Measurements from ENCODE around the gene P2RY8.

Gene P2RY8

GRCh38 chrX:1536712-1537030 lies 314 bp downstream of the P2RY8 start:
- TF ChIP-seq ZBTB7A (IDR thresholded peaks at IDR 0.05; ENCODE audit: low read depth) (no peak), TCF12 (IDR thresholded peaks at IDR 0.05; ENCODE audit: low read depth) (no peak), MAX (IDR thresholded peaks at IDR 0.05) (no peak), REST (IDR thresholded peaks at IDR 0.05; ENCODE audit: low read depth) (no peak), EGR1 (IDR thresholded peaks at IDR 0.05) (no peak), FOXM1 (IDR thresholded peaks at IDR 0.05; ENCODE audit: borderline replicate concordance, low read depth) (no peak), CREB1 (IDR thresholded peaks at IDR 0.05; ENCODE audit: low read depth) (no peak), TAF1 (IDR thresholded peaks at IDR 0.05; ENCODE audit: low read depth) (no peak), CEBPB (IDR thresholded peaks at IDR 0.05) (no peak), YY1 (IDR thresholded peaks at IDR 0.05; ENCODE audit: low read depth) (no peak), NFIC (IDR thresholded peaks at IDR 0.05) (no peak)

GRCh38 chrX:1535241-1536041 lies 1.5 kb downstream of the P2RY8 start:
- TF ChIP-seq TAF1 (IDR thresholded peaks at IDR 0.05; ENCODE audit: low read depth) = no peak
- TF ChIP-seq REST (IDR thresholded peaks at IDR 0.05; ENCODE audit: low read depth) = no peak
- no peak for TF ChIP-seq NFIC (IDR thresholded peaks at IDR 0.05)
- no peak for TF ChIP-seq FOXM1 (IDR thresholded peaks at IDR 0.05; ENCODE audit: borderline replicate concordance, low read depth)
- no peak for TF ChIP-seq CEBPB (IDR thresholded peaks at IDR 0.05)
- no peak for TF ChIP-seq RAD21 (IDR thresholded peaks at IDR 0.05; ENCODE audit: low read depth)
- no peak for TF ChIP-seq TEAD4 (IDR thresholded peaks at IDR 0.05)
- no peak for TF ChIP-seq USF1 (IDR thresholded peaks at IDR 0.05)
- TF ChIP-seq MAX (IDR thresholded peaks at IDR 0.05) = no peak
- TF ChIP-seq YY1 (IDR thresholded peaks at IDR 0.05; ENCODE audit: low read depth) = no peak

- TF ChIP-seq REST (IDR thresholded peaks at IDR 0.05; ENCODE audit: low read depth) (no peak), TAF1 (IDR thresholded peaks at IDR 0.05; ENCODE audit: low read depth) (no peak), CEBPB (IDR thresholded peaks at IDR 0.05) (no peak)
Observed at GRCh38 chrX:1534301-1535168, 2.5 kb downstream of the P2RY8 start.

- TF ChIP-seq EP300 (IDR thresholded peaks at IDR 0.05; ENCODE audit: borderline replicate concordance) (no peak), FOXM1 (IDR thresholded peaks at IDR 0.05; ENCODE audit: borderline replicate concordance, low read depth) (no peak), RAD21 (IDR thresholded peaks at IDR 0.05; ENCODE audit: low read depth) (no peak), TAF1 (IDR thresholded peaks at IDR 0.05; ENCODE audit: low read depth) (no peak), TEAD4 (IDR thresholded peaks at IDR 0.05) (no peak), YY1 (IDR thresholded peaks at IDR 0.05; ENCODE audit: low read depth) (no peak), USF1 (IDR thresholded peaks at IDR 0.05) (no peak), TCF12 (IDR thresholded peaks at IDR 0.05; ENCODE audit: low read depth) (no peak), CREB1 (IDR thresholded peaks at IDR 0.05; ENCODE audit: low read depth) (no peak), CEBPB (IDR thresholded peaks at IDR 0.05) (no peak), NFIC (IDR thresholded peaks at IDR 0.05) (no peak), EGR1 (IDR thresholded peaks at IDR 0.05) (no peak), MAX (IDR thresholded peaks at IDR 0.05) (no peak), REST (IDR thresholded peaks at IDR 0.05; ENCODE audit: low read depth) (no peak), ZBTB7A (IDR thresholded peaks at IDR 0.05; ENCODE audit: low read depth) (no peak)
Observed at GRCh38 chrX:1533058-1533457, 3.9 kb downstream of the P2RY8 start.

All from Ishikawa (cell line).